ENCODE measurements around the gene NFX1.
"Not testable (repeated sequence)": the region's sequence is repeated elsewhere in the genome, so short reads cannot be mapped to it uniquely, and the experiment has no call there.

Gene NFX1

DNA sequence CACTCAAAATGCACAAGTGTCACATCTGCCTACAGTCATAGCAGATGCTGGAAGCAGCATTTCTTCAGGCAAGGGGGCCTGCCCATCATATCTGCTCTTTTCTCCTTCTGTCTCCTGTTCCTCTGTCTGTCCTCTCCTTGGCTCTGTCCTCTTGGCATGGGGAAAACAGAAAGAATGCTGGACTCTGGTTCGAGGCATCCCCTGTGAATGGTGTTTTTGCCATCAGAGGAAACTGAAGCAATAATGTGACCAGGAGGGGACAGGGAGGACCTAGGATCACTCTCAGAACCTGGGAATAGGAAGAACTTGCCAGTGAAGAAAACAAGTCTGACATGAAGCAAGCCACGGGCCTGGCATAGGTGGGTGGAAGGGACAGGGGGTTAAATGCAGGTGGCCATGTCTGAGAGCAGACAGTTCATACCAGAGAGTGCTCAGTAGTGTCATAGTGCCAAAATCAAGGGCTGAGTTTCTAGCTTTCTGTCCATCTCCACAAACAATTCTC is 76.7 kb downstream of the NFX1 start:
- no peak for DNase-seq

DNA sequence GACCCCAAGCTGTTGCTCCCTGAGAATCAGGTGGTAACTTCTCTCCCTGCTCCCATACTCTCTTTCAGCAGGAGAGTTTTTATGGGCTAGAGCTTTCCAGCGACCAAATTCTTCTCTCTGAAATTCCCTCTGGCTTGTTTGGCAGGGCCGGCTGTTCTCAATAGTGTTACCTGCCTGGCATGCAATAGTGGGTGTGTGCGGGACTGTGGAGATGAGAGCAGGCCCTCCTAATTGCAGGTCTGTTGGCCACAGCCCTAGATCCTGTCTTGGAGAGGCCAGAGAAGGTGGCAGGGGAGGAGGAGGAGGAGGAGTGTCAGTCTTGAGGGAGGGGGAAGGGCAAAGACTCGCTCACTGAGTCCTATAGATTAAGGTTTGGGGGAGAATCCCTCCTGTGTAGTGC is 82.6 kb downstream of the NFX1 start:
- DNase-seq = no peak

- no peak for DNase-seq
Observed at GRCh38 chr9:33374190-33374589, 83.9 kb downstream of the NFX1 start.

- peak; percentile 41 for DNase-seq
Observed at GRCh38 chr9:33374634-33375237, 84.4 kb downstream of the NFX1 start.

DNA sequence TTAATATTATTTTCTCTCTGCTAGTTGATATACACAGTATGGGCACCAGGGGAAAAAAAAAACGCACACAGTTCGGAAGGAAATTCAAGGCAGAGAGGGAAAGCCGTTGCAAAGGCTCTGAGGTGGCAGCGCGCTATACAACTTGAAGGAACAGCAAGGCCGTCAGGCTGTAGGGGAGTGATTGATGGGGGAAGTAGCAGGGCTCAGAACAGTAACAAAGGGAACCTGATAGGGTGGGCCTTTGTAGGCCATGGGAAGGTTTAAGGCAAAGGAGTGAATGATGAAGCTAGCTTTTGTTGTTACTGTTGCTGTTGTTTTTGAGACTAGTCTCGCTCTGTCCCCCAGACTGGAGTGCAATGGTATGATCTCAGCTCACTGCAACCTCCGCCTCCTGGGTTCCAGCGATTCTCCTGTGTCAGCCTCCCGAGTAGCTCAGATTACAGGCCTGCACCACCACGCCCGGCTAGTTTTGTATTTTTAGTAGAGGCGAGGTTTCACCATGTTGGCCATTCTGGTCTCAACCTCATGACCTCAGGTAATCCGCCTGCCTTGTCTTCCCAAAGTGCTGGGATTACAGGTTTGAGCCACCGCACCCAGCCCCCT is 85.0 kb downstream of the NFX1 start:
- no peak for DNase-seq

GRCh38 chr9:33375841-33376321 is 85.6 kb downstream of the NFX1 start:
- no peak for DNase-seq

DNA sequence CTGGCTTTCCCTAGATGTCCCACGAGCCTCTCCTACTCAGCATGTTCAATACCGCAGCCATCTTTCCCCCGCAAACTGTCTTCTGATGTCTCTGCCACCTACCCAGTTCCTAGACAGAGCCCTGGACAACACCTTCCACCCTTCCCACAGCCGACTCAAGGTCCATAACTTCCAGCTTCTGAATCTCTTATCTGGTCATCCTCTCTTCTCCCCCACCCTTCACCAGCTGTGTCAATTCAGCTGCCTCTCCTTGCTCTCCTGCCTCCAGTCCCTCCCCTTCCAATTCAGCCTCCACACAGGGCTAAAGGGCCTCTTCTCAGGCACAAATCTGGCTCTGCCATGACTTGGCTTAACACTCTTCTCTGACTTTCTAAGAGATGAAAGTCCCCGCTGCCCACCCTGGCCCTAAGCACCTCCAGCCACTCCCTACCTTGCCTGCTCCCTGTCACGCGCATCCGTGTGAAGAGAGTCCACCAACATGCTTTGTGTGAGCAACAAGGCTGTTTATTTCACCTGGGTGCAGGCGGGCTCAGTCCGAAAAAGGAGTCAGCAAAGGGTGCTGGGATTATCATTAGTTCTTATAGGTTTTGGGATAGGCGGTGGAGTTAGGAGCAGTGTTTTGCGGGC is 86.9 kb downstream of the NFX1 start:
- no peak for DNase-seq

DNA sequence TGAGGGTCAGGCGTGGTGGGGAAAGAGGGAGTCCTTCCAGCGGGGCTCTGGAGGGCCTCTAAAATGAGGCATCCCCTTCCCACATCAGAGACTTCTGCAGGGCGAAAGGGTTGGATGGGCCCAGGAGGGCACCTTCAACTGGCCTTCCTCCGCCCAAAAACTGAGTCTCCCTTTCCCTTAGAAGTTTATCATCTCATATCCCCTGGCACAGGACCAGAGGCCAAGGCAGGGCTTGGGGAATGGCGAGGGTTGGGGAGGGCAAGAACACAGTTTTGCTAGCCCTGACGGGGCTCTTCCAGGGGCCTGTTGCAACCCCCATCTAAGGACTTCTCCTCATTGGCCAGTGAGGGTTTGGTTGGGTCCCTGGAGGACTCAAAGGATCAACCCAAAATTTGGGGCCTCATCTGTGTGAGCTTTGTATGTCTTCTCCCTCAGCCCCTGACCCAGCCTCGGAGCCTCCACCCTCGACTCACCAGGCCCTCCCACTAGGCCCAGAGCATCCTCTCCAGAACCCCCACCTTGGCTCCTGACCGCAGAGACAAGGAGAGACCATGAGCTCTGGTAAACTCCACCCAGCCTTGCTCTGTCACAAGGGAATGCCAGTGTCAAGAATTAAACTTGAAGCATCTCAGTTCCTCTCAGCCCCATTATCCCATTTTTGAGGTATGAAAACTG is 87.9 kb downstream of the NFX1 start:
- DNase-seq = no peak

GRCh38 chr9:33379666-33380389 is 89.5 kb downstream of the NFX1 start:
- no peak for DNase-seq

DNA sequence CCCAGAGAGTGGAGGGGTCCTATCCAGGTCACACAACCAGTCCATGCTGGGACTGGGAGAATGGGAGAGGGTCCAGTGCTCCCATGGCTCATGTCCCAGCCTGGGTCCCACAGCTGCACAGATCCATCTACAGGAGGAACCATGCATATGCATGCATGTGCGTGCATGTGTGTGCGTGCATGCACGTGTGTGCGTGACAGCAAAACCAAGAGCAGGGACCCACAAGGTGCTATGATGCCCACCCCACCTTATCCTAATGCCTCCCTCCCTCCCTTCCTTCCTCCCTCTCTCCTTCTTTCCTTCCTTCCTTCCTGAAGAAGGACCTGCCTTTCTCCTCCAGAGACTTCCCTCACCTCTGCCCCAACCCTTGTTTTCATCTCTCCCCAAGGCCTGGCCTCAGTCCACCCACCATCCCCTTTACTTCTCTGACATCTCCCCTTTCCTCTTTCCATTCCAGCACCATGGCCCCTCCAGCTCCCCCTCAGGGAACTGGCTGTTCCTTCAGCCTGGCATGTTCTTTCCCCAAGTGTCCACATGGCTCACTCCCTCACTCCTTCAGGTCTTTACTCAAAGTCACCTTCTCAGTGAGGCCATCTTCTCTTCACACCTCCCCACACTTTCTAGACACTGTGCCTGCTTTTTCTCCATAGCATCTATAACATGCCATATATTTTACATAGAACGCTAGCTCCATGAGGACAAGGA is 90.2 kb downstream of the NFX1 start:
- no peak for DNase-seq

DNA sequence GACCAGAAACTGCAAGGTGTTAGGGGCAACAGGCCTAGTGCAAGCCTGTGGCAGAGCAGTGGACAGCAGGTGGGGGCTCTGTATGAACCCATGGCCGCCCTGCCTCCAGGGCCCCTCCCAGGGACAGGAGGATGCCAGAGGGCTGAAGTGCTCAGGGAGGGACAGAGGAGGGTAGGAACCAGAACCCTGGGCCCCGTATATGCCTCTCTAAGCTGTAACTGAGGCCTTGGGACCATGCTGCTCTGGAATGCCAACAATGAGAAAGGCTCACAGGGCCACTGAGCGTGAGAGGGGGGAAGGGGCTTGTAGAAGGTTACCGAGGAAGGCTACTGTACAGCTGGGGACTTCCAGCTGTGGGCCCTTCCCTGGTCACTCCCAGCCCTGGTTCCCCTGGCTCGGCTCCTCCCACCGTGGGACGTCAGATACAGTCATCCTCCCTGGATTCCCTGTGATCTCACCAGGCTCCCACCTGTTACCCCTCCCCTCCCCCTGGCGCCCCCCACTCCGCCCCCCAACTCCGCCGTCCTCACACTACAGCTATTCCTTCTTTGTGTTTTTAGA is 91.0 kb downstream of the NFX1 start:
- no peak for DNase-seq

GRCh38 chr9:33382397-33382796 is 92.1 kb downstream of the NFX1 start:
- not testable (repeated sequence) for DNase-seq

DNA sequence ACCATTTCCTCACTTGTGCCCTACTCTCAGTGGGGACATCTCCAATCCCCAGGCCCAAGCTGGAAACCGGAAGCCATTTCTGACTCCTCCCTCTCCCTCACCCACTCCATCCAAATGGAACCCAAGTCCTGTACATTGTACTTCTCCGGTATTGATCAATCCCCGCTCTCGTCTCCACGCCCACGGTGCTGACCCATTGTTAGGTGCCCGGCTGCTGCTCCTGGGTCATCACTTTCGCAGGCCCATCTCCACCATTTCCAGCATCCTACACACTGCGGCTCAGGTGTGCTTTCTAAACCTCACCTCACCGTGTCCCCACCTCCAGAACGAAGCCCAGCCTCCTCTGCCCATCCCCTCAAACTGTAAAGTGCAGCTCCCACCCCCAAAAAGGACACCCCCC is 93.1 kb downstream of the NFX1 start:
- not testable (repeated sequence) for DNase-seq

GRCh38 chr9:33385536-33385935 is 95.2 kb downstream of the NFX1 start:
- not testable (repeated sequence) for DNase-seq

- not testable (repeated sequence) for DNase-seq
Observed at GRCh38 chr9:33385979-33386640, 95.8 kb downstream of the NFX1 start.

- DNase-seq = not testable (repeated sequence)
Observed at GRCh38 chr9:33386641-33386996, 96.3 kb downstream of the NFX1 start.

GRCh38 chr9:33386998-33387397 is 96.7 kb downstream of the NFX1 start:
- not testable (repeated sequence) for DNase-seq

DNA sequence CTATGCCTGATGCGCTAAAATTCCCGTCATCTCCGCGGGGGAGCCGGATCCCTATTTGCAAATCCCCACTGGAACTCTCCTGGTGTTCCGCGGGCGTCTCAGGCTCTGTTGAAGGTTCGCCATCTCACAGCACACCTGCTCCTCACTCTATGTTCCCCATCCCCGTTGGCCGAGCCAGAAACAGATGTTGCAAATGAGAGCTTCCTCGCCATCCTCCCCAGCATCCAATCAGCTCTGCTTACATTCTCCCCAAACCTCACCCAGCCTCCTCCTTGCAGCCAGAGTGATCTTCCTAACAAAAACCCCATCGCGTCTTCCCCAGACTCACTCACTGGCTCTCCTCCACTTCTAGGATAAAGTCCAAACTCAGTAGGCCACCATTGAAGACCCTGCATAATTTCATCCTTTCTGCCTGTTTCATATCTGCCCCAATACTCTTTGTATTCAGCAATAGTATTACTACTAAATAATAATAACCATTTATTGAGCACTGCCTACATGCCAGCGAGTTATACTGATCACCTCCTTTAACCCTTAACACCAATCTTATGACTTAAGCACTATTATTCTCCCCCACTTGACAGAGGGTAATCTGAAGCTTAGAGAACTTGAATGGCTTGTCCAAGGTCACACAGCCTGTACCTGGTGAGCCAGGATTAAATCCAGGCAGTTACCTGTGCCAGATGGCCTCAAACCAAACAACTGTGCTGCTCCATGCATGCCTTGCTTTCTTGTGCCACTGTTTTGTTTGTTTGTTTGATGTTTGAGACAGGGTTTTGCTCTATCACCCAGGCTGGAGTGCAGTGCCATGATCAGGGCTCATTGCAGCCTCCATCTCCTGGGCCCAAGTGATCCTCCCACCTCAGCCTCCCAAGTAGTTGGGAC is 98.0 kb downstream of the NFX1 start:
- DNase-seq = peak; percentile 25

DNA sequence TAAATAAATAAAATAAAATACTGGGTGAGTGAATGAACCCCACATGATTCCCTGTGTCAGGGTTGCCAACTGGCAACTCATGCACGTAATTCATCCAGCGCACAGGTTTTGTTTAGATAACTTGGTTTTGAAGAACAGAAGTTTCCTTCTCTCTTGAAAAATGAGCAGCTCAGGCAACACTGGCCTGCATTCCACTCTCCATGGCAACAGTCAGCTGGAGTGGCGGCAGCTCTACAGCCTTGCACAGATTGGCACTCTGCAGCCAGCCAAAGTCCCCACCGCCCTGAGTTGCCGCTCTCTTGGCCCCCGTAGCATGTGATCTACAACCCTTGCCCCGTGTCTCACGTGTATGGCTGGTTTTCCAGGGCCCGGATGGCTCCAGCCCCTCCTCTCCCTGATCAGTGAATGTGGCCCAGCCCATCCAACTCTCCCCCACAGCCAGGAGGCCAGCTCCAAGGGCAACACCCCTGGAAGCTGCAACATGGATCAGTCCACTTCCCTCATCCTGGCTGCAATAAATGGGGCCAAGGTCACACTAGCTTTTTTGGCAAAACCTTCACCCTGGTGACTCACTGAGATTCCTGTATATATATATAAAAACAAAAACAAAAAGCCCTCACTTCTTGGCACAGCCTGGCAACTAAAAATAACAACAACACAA is 100.9 kb downstream of the NFX1 start:
- peak; percentile 49 for DNase-seq

- not testable (repeated sequence) for DNase-seq
Observed at GRCh38 chr9:33392591-33393021, 102.3 kb downstream of the NFX1 start.

Measured in NCI-H2171 treated with DMSO at 0.1 percent for 48 hours (cell line).